HepG2 (cell line): ENCODE results near the gene RAPGEFL1. TPM values are rescaled to one million over a fixed set of nuclear protein-coding genes. Genes with fewer than 3 reads are reported as not detected.

Experiments used
- ATF7-NPFF ChIP-seq: sonication (generic); formaldehyde crosslinking; IDR thresholded peaks from 2 replicates; pipeline ENCODE4 v1.8.1; 2023; ENCODE audit warnings: mild to moderate bottlenecking, low read depth, missing genetic modification reagents, moderate library complexity
- BRCA1 ChIP-seq: sonication (generic); formaldehyde crosslinking; IDR thresholded peaks from 2 replicates; pipeline ENCODE4 v1.4.0; 2020; ENCODE audit warnings: missing genetic modification reagents
- CENPX ChIP-seq: sonication (generic); formaldehyde crosslinking; IDR thresholded peaks from 2 replicates; pipeline ENCODE4 v1.9.0; 2021; ENCODE audit warnings: mild to moderate bottlenecking, missing genetic modification reagents, moderate library complexity
- GRHL1 ChIP-seq: sonication (generic); formaldehyde crosslinking; conservative IDR thresholded peaks from 2 replicates; pipeline ENCODE4 v1.8.0; 2022; ENCODE audit warnings: missing genetic modification reagents
- HMG20A ChIP-seq: IDR thresholded peaks from 2 replicates; pipeline ENCODE4 v1.6.1; 2016; ENCODE audit warnings: borderline replicate concordance
- KDM5A ChIP-seq: fragments of 200-600 bp; sonication (generic); IDR thresholded peaks from 2 replicates; pipeline ENCODE4 v1.7.0; 2018; ENCODE audit warnings: antibody characterized with exemption, mild to moderate bottlenecking, low read length, borderline replicate concordance
- KLF11 ChIP-seq: IDR thresholded peaks from 2 replicates; pipeline ENCODE4 v1.6.1; 2016; ENCODE audit warnings: missing compliant biosample characterization
- MBD4 ChIP-seq: IDR thresholded peaks from 2 replicates; pipeline ENCODE4 v1.6.1; 2012; ENCODE audit warnings: low read length, inconsistent platforms, borderline replicate concordance
- NFE2L1 ChIP-seq: sonication (generic); formaldehyde crosslinking; IDR thresholded peaks from 2 replicates; pipeline ENCODE4 v1.4.0; 2020; ENCODE audit warnings: missing genetic modification reagents, mild to moderate bottlenecking, borderline replicate concordance
- WIZ ChIP-seq: sonication (generic); formaldehyde crosslinking; IDR thresholded peaks from 2 replicates; pipeline ENCODE4 v1.5.1; 2020; ENCODE audit warnings: mild to moderate bottlenecking, missing genetic modification reagents
- ZGPAT ChIP-seq: IDR thresholded peaks from 2 replicates; pipeline ENCODE4 v1.6.1; 2016; ENCODE audit warnings: mild to moderate bottlenecking
- ZNF138 ChIP-seq: sonication (generic); formaldehyde crosslinking; IDR thresholded peaks from 2 replicates; pipeline ENCODE4 v1.5.0; 2020; ENCODE audit warnings: mild to moderate bottlenecking, low read depth, missing genetic modification reagents
- ZNF333 ChIP-seq: sonication (generic); formaldehyde crosslinking; IDR thresholded peaks from 2 replicates; pipeline ENCODE4 v1.4.0; 2020; ENCODE audit warnings: mild to moderate bottlenecking, missing genetic modification reagents, borderline replicate concordance
- polyA plus RNA-seq, 8 experiments: library from polyadenylated mRNA; depleted of rRNA in 3 of 8; stranded (reverse) in 7 of 8; unstranded in 1 of 8; fragments of >200 nt; fragmentation: Illumina TruSeq in 4 of 8; extraction: Trizol in 4 of 8; gene quantifications; 2 replicates each; pipeline versions ENCODE4 v1.2.1 to v1.2.3, GENCODE V29; 2011 to 2016; ENCODE audit warnings: low read depth in 4 of 8, missing spikeins in 1 of 8, mixed read lengths in 1 of 8; ENCODE audit not compliant: insufficient read depth in 1 of 8
- total RNA-seq, 5 experiments: library from RNA; depleted of rRNA; stranded (reverse); fragments of >200 nt; fragmentation: Illumina TruSeq; extraction: Trizol; gene quantifications; 2 replicates each; pipeline ENCODE4 v1.2.3, GENCODE V29; 2016; ENCODE audit warnings: low read depth in 1 of 5
- TF ChIP-seq, protein P1 (sequence below): IDR thresholded peaks from 2 replicates; pipeline ENCODE4 v1.6.1; 2016; ENCODE audit warnings: control low read depth
- TF ChIP-seq, protein P2 (sequence below): sonication (generic); formaldehyde crosslinking; IDR thresholded peaks from 2 replicates; pipeline ENCODE4 v1.4.0; 2020; ENCODE audit warnings: missing genetic modification reagents

The RAPGEFL1 gene
- total and polyA plus RNA-seq, 2 of the 13 experiments (the other 11 are each of a cell fraction or from before 2014, with no cell fraction given) = 4.5 to 7.8 TPM

GRCh38 chr17:40218740-40219593, 41.7 kb downstream of the RAPGEFL1 start, which contains the start of gene WIPF2 (continued):
- TF ChIP-seq GRHL1 (CRISPR knock-in tag) (no peak), MBD4 (no peak), ATF7-NPFF (CRISPR knock-in tag) (peak; percentile 74; the same call in 1 of the 2 replicates), KLF11 (CRISPR knock-in tag) (peak; percentile 57; the same call in 1 of the 2 replicates), CENPX (CRISPR knock-in tag) (no peak), HMG20A (CRISPR knock-in tag) (no peak), WIZ (CRISPR knock-in tag) (no peak), BRCA1 (no peak), ZGPAT (peak; percentile 89), KDM5A (peak; percentile 64; the same call in 1 of the 2 replicates), ZNF333 (CRISPR knock-in tag) (no peak), ZNF138 (no peak), NFE2L1 (CRISPR knock-in tag) (no peak)
- TF ChIP-seq, protein P1, sequence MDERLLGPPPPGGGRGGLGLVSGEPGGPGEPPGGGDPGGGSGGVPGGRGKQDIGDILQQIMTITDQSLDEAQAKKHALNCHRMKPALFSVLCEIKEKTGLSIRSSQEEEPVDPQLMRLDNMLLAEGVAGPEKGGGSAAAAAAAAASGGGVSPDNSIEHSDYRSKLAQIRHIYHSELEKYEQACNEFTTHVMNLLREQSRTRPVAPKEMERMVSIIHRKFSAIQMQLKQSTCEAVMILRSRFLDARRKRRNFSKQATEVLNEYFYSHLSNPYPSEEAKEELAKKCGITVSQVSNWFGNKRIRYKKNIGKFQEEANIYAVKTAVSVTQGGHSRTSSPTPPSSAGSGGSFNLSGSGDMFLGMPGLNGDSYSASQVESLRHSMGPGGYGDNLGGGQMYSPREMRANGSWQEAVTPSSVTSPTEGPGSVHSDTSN = no peak
- TF ChIP-seq, protein P2, sequence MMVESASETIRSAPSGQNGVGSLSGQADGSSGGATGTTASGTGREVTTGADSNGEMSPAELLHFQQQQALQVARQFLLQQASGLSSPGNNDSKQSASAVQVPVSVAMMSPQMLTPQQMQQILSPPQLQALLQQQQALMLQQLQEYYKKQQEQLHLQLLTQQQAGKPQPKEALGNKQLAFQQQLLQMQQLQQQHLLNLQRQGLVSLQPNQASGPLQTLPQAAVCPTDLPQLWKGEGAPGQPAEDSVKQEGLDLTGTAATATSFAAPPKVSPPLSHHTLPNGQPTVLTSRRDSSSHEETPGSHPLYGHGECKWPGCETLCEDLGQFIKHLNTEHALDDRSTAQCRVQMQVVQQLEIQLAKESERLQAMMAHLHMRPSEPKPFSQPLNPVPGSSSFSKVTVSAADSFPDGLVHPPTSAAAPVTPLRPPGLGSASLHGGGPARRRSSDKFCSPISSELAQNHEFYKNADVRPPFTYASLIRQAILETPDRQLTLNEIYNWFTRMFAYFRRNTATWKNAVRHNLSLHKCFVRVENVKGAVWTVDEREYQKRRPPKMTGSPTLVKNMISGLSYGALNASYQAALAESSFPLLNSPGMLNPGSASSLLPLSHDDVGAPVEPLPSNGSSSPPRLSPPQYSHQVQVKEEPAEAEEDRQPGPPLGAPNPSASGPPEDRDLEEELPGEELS (CRISPR knock-in tag) = peak; percentile 12; the same call in 1 of the 2 replicates
